ENCODE results near the gene PRKAG2.

Gene PRKAG2

GRCh38 chr7:151805191-151805590, 71.7 kb downstream of the PRKAG2 start:
- no peak for DNase-seq (ENCODE audit: low read depth)
- H3K4me3 ChIP-seq (ENCODE audit: low read depth, low read length): no peak overlapping the region
- TF ChIP-seq MYC (IDR thresholded peaks at IDR 0.05; ENCODE audit: low read depth, low read length) (no peak), POLR2A (IDR thresholded peaks at IDR 0.05; ENCODE audit: extremely low read depth, insufficient read length) (no peak), MAX (IDR thresholded peaks at IDR 0.05; ENCODE audit: low read depth, low read length) (no peak), CTCF (IDR thresholded peaks at IDR 0.05; ENCODE audit: low read depth, low read length) (no peak)

- TF ChIP-seq MAX (IDR thresholded peaks at IDR 0.05; ENCODE audit: low read depth, low read length) (no peak), CTCF (IDR thresholded peaks at IDR 0.05; ENCODE audit: low read depth, low read length) (no peak), MYC (IDR thresholded peaks at IDR 0.05; ENCODE audit: low read depth, low read length) (no peak), POLR2A (IDR thresholded peaks at IDR 0.05; ENCODE audit: extremely low read depth, insufficient read length) (no peak)
- no peak overlapping the region for H3K4me3 ChIP-seq (ENCODE audit: low read depth, low read length)
- DNase-seq (ENCODE audit: low read depth): no peak
Observed at GRCh38 chr7:151804756-151805155, 72.2 kb downstream of the PRKAG2 start.

- TF ChIP-seq POLR2A (IDR thresholded peaks at IDR 0.05; ENCODE audit: extremely low read depth, insufficient read length): no peak
- TF ChIP-seq CTCF (IDR thresholded peaks at IDR 0.05; ENCODE audit: low read depth, low read length): no peak
- no peak for TF ChIP-seq MAX (IDR thresholded peaks at IDR 0.05; ENCODE audit: low read depth, low read length)
- TF ChIP-seq MYC (IDR thresholded peaks at IDR 0.05; ENCODE audit: low read depth, low read length): no peak
- DNase-seq (ENCODE audit: low read depth): no peak
- H3K4me3 ChIP-seq (ENCODE audit: low read depth, low read length): no peak overlapping the region
Observed at GRCh38 chr7:151803841-151804240, 73.1 kb downstream of the PRKAG2 start.

GRCh38 chr7:151802469-151802846, 74.5 kb downstream of the PRKAG2 start:
- TF ChIP-seq POLR2A (IDR thresholded peaks at IDR 0.05; ENCODE audit: extremely low read depth, insufficient read length): no peak
- TF ChIP-seq CTCF (IDR thresholded peaks at IDR 0.05; ENCODE audit: low read depth, low read length): no peak
- TF ChIP-seq MYC (IDR thresholded peaks at IDR 0.05; ENCODE audit: low read depth, low read length): no peak
- no peak for TF ChIP-seq MAX (IDR thresholded peaks at IDR 0.05; ENCODE audit: low read depth, low read length)
- no peak for DNase-seq (ENCODE audit: low read depth)
- H3K4me3 ChIP-seq (ENCODE audit: low read depth, low read length): no peak overlapping the region

- no peak for DNase-seq (ENCODE audit: low read depth)
- TF ChIP-seq MAX (IDR thresholded peaks at IDR 0.05; ENCODE audit: low read depth, low read length) (no peak), MYC (IDR thresholded peaks at IDR 0.05; ENCODE audit: low read depth, low read length) (no peak), CTCF (IDR thresholded peaks at IDR 0.05; ENCODE audit: low read depth, low read length) (no peak), POLR2A (IDR thresholded peaks at IDR 0.05; ENCODE audit: extremely low read depth, insufficient read length) (no peak)
- no peak overlapping the region for H3K4me3 ChIP-seq (ENCODE audit: low read depth, low read length)
Observed at GRCh38 chr7:151801782-151802468, 75.0 kb downstream of the PRKAG2 start.

All from NB4 (cell line).